Activated T-helper 2 cell treated with anti-CD3 and anti-CD28 coated beads, Interferon-gamma antibody, Interleukin-2, Interleukin-4, amounts not matched to agents 10 μg/mL and 5 μg/mL and 100 μg/mL, durations not matched to agents 14 hours and 24 hours and 36 hours (primary cell): ENCODE data around the gene ARSJ. TPM values are rescaled to one million over a fixed set of nuclear protein-coding genes. Genes with fewer than 3 reads are reported as not detected.
"Not testable (repeated sequence)": the region's sequence is repeated elsewhere in the genome, so short reads cannot be mapped to it uniquely, and the experiment has no call there.

ENCODE experiments used
- DNase-seq: peaks from one replicate; pipeline ENCODE4 v3.0.0; 2021; ENCODE audit warnings: low spot score
- H3K27ac Mint-ChIP-seq: one replicate; pipeline ENCODE4 v1.8.0; 2021; ENCODE audit warnings: mixed read lengths
- H3K27me3 Mint-ChIP-seq: one replicate; pipeline ENCODE4 v1.8.0; 2021; ENCODE audit warnings: low read depth, mixed read lengths
- H3K36me3 Mint-ChIP-seq: one replicate; pipeline ENCODE4 v1.8.0; 2021; ENCODE audit warnings: low read depth, mixed read lengths
- H3K4me1 Mint-ChIP-seq: one replicate; pipeline ENCODE4 v1.8.0; 2021; ENCODE audit warnings: low read depth, mixed read lengths
- H3K4me3 Mint-ChIP-seq: one replicate; pipeline ENCODE4 v1.8.0; 2021; ENCODE audit warnings: low read depth, mild to moderate bottlenecking, moderate library complexity, mixed read lengths
- H3K9me3 Mint-ChIP-seq: one replicate; pipeline ENCODE4 v1.8.0; 2021; ENCODE audit warnings: mixed read lengths
- intact Hi-C: fragments of 100-400 bp; cut with micrococcal nuclease; formaldehyde crosslinking; loops from one replicate; pipeline ENCODE4 v1.15.1; 2023
- total RNA-seq: library from RNA; stranded (reverse); gene quantifications from 2 replicates; pipeline ENCODE4 v1.2.3, GENCODE V29; 2022

ARSJ gene
- total RNA-seq, 1 donor from 2014 or later: not detected

- Mint-ChIP-seq H3K4me3 (no peak overlapping the region), H3K27me3 (peaks cover 14% of the 10 kb centered on the region), H3K27ac (no peak overlapping the region), H3K9me3 (no peaks in the 10 kb centered on the region), H3K4me1 (no peaks in the 10 kb centered on the region), H3K36me3 (no peaks in the 10 kb centered on the region)
- DNase-seq: no peak
- intact Hi-C loops: no loop called here
Measured at GRCh38 chr4:114005569-114006442, 26.4 kb upstream of the ARSJ start.

- H3K4me1 Mint-ChIP-seq, H3K9me3 Mint-ChIP-seq, H3K27ac Mint-ChIP-seq, DNase-seq, H3K36me3 Mint-ChIP-seq, H3K4me3 Mint-ChIP-seq, intact Hi-C loops: not testable (repeated sequence)
- H3K27me3 Mint-ChIP-seq: peaks cover 17% of the 10 kb centered on the region
Measured at GRCh38 chr4:114004483-114005226, 25.2 kb upstream of the ARSJ start.

- no peak for DNase-seq
- Mint-ChIP-seq H3K9me3 (no peaks in the 10 kb centered on the region), H3K4me3 (no peak overlapping the region), H3K36me3 (no peaks in the 10 kb centered on the region), H3K27me3 (peaks cover 10% of the 10 kb centered on the region), H3K4me1 (peaks cover 3% of the 10 kb centered on the region), H3K27ac (no peak overlapping the region)
- intact Hi-C loops: no loop called here
Measured at GRCh38 chr4:113998531-113998930, 19.1 kb upstream of the ARSJ start.

GRCh38 chr4:113998079-113998478 lies 18.6 kb upstream of the ARSJ start:
- Mint-ChIP-seq H3K27ac (no peak overlapping the region), H3K4me3 (no peak overlapping the region), H3K4me1 (peaks cover 3% of the 10 kb centered on the region), H3K36me3 (no peaks in the 10 kb centered on the region), H3K9me3 (no peaks in the 10 kb centered on the region), H3K27me3 (peaks cover 9% of the 10 kb centered on the region)
- DNase-seq: no peak
- intact Hi-C loops: no loop called here

- Mint-ChIP-seq H3K27ac (no peak overlapping the region), H3K4me3 (no peak overlapping the region), H3K4me1 (peaks cover 3% of the 10 kb centered on the region), H3K36me3 (no peaks in the 10 kb centered on the region), H3K27me3 (peaks cover 5% of the 10 kb centered on the region), H3K9me3 (no peaks in the 10 kb centered on the region)
- DNase-seq: no peak
- intact Hi-C loops: no loop called here
Measured at GRCh38 chr4:113997206-113997605, 17.8 kb upstream of the ARSJ start.

GRCh38 chr4:113996599-113997177 lies 17.2 kb upstream of the ARSJ start:
- Mint-ChIP-seq H3K27ac (no peak overlapping the region), H3K27me3 (peaks cover 5% of the 10 kb centered on the region), H3K4me3 (no peak overlapping the region), H3K9me3 (no peaks in the 10 kb centered on the region), H3K36me3 (no peaks in the 10 kb centered on the region), H3K4me1 (peaks cover 3% of the 10 kb centered on the region)
- intact Hi-C loops: no loop called here
- no peak for DNase-seq

GRCh38 chr4:113993887-113994286 lies 14.4 kb upstream of the ARSJ start:
- H3K4me1 Mint-ChIP-seq: peaks cover 3% of the 10 kb centered on the region
- intact Hi-C loops: no loop called here
- no peaks in the 10 kb centered on the region for H3K36me3 Mint-ChIP-seq
- DNase-seq: no peak
- H3K4me3 Mint-ChIP-seq: no peak overlapping the region
- H3K9me3 Mint-ChIP-seq: no peaks in the 10 kb centered on the region
- H3K27me3 Mint-ChIP-seq: peaks cover 3% of the 10 kb centered on the region
- H3K27ac Mint-ChIP-seq: no peak overlapping the region

GRCh38 chr4:113990886-113991285 lies 11.4 kb upstream of the ARSJ start:
- no peak for DNase-seq
- Mint-ChIP-seq H3K27ac (no peak overlapping the region), H3K36me3 (no peaks in the 10 kb centered on the region), H3K4me3 (no peak overlapping the region), H3K27me3 (peaks cover 6% of the 10 kb centered on the region), H3K4me1 (peaks cover 3% of the 10 kb centered on the region), H3K9me3 (no peaks in the 10 kb centered on the region)
- intact Hi-C loops: no loop called here

GRCh38 chr4:113987382-113987941 lies 8.0 kb upstream of the ARSJ start:
- no peaks in the 10 kb centered on the region for H3K36me3 Mint-ChIP-seq
- no peak overlapping the region for H3K27ac Mint-ChIP-seq
- H3K27me3 Mint-ChIP-seq: peaks cover 17% of the 10 kb centered on the region
- H3K4me3 Mint-ChIP-seq: no peak overlapping the region
- no peaks in the 10 kb centered on the region for H3K9me3 Mint-ChIP-seq
- H3K4me1 Mint-ChIP-seq: no peaks in the 10 kb centered on the region
- no peak for DNase-seq
- intact Hi-C loops: no loop called here

- peaks cover 60% of the 10 kb centered on the region for H3K27me3 Mint-ChIP-seq
- peaks cover 11% of the 10 kb centered on the region for H3K4me1 Mint-ChIP-seq
- DNase-seq: no peak
- H3K36me3 Mint-ChIP-seq: no peaks in the 10 kb centered on the region
- H3K9me3 Mint-ChIP-seq: no peaks in the 10 kb centered on the region
- intact Hi-C loops: no loop called here
- no peak overlapping the region for H3K27ac Mint-ChIP-seq
- H3K4me3 Mint-ChIP-seq: no peak overlapping the region
Measured at GRCh38 chr4:113982181-113982580, 2.7 kb upstream of the ARSJ start.

- Mint-ChIP-seq H3K4me1 (peaks cover 11% of the 10 kb centered on the region), H3K9me3 (no peaks in the 10 kb centered on the region), H3K27me3 (peaks cover 64% of the 10 kb centered on the region), H3K27ac (no peak overlapping the region), H3K36me3 (no peaks in the 10 kb centered on the region), H3K4me3 (no peak overlapping the region)
- no peak for DNase-seq
- intact Hi-C loops: no loop called here
Measured at GRCh38 chr4:113981591-113981990, 2.1 kb upstream of the ARSJ start.

- peak overlapping the region; percentile 42 for H3K4me3 Mint-ChIP-seq
- H3K36me3 Mint-ChIP-seq: no peaks in the 10 kb centered on the region
- peaks cover 11% of the 10 kb centered on the region for H3K4me1 Mint-ChIP-seq
- peaks cover 74% of the 10 kb centered on the region for H3K27me3 Mint-ChIP-seq
- DNase-seq: no peak
- no peaks in the 10 kb centered on the region for H3K9me3 Mint-ChIP-seq
- intact Hi-C loops: no loop called here
- H3K27ac Mint-ChIP-seq: no peak overlapping the region
Measured at GRCh38 chr4:113979905-113980615, 613 bp upstream of the ARSJ start.
